ENCODE measurements around the gene RETREG3.

DNA sequence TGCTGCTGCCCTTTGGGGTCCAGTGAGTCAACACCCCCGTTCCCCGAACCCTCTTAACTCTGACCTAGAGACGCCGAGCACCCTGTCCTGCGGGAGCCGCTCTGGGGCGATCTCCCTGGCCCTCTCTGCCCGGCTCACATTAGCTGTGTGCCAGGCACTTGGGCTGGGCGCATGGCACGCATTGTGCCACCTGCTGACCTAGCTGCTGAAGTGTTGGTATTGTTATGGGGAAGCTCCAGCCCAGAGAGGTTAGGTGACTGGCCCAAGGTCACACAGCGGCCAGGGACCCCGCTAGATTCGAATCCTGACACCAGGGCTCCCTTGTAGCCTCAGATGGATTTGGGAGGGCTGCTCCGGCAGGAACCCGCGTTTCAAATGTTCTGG lies 55.3 kb downstream of the RETREG3 start:
- no peak for TF ChIP-seq POLR2AphosphoS5 (IDR thresholded peaks at IDR 0.05; ENCODE audit: low read depth, low read length)
- TF ChIP-seq TAF1 (IDR thresholded peaks at IDR 0.05; ENCODE audit: borderline replicate concordance, low read depth, low read length) = no peak
- no peak for TF ChIP-seq POLR2A (IDR thresholded peaks at IDR 0.05; ENCODE audit: low read depth, low read length)
